Panc1 (cell line): ENCODE data around the gene NKAIN4. TPM values are rescaled to one million over a fixed set of nuclear protein-coding genes. Genes with fewer than 3 reads are reported as not detected.

Experiments used
- ATAC-seq: fragments of 200-7000 bp; cut with Tn5 transposase; 2 replicates; pipeline ENCODE4 v1.9.1; 2020; ENCODE audit warnings: mild to moderate bottlenecking, moderate library complexity
- BruUV-seq: library from RNA; stranded (reverse); fragments of 400-500 nt; replicated peaks from 2 replicates; lab custom pipeline; 2021; lab: Mats Ljungman, UMichigan
- CTCF ChIA-PET: fragments of 300-600 bp; sonication (Branson Sonifier 250); formaldehyde crosslinking; loops from one replicate; lab custom pipeline; 2022; ENCODE audit warnings: antibody characterized with exemption; lab: Charles Lee
- POLR2A ChIA-PET: fragments of 300-600 bp; sonication (Branson Sonifier 250); formaldehyde crosslinking; loops from one replicate; lab custom pipeline; 2022; ENCODE audit warnings: antibody characterized with exemption; lab: Charles Lee
- DNase-seq: peaks from one replicate; pipeline ENCODE4 v3.0.0-alpha.2; 2010; ENCODE audit warnings: low read depth, low spot score
- H3K27ac ChIP-seq: 2 replicates; pipeline ENCODE4 v1.5.1; 2011; ENCODE audit warnings: mild to moderate bottlenecking, low read length, inconsistent platforms
- H3K27me3 ChIP-seq: fragments of 200-500 bp; sonication (Bioruptor generic); 2 replicates; pipeline ENCODE4 v1.6.0; 2014; ENCODE audit warnings: low read length, inconsistent platforms; ENCODE audit not compliant: control insufficient read depth, insufficient read depth
- H3K36me3 ChIP-seq: fragments of 200-500 bp; sonication (Bioruptor generic); 2 replicates; pipeline ENCODE4 v1.5.1; 2014; ENCODE audit warnings: inconsistent platforms, mild to moderate bottlenecking, low read length, moderate library complexity; ENCODE audit not compliant: control insufficient read depth, insufficient read depth
- H3K4me1 ChIP-seq: 2 replicates; pipeline ENCODE4 v1.5.1; 2011; ENCODE audit warnings: inconsistent platforms, mild to moderate bottlenecking, low read length, moderate library complexity; ENCODE audit not compliant: control insufficient read depth, insufficient read depth
- H3K4me3 ChIP-seq, 2 experiments: 2 replicates each; pipeline ENCODE4 v1.5.1; 2011 to 2012; ENCODE audit warnings: low read depth in 2 of 2, low read length in 2 of 2, mild to moderate bottlenecking in 2 of 2, inconsistent platforms in 1 of 2, moderate library complexity in 1 of 2
- H3K9me3 ChIP-seq: fragments of 200-500 bp; sonication (Bioruptor generic); 2 replicates; pipeline ENCODE4 v1.5.1; 2014; ENCODE audit warnings: low read depth, mild to moderate bottlenecking, inconsistent platforms, low read length, moderate library complexity; ENCODE audit not compliant: control insufficient read depth, insufficient read depth
- CTCF ChIP-seq: fragments of 450-650 bp; IDR thresholded peaks from 2 replicates; pipeline ENCODE4 v1.5.1; 2017; ENCODE audit warnings: mild to moderate bottlenecking
- POLR2AphosphoS5 ChIP-seq: IDR thresholded peaks from 2 replicates; pipeline ENCODE4 v1.6.1; 2012; ENCODE audit warnings: mild to moderate bottlenecking, low read depth, low read length, moderate library complexity
- REST ChIP-seq, 2 experiments: IDR thresholded peaks; 2 replicates each; pipeline ENCODE4 v1.6.1; 2011 to 2012; ENCODE audit warnings: low read depth in 2 of 2, control low read depth in 1 of 2, low read length in 1 of 2, mild to moderate bottlenecking in 1 of 2, moderate library complexity in 1 of 2; ENCODE audit not compliant: insufficient read depth in 1 of 2
- SIN3A ChIP-seq: IDR thresholded peaks from 2 replicates; pipeline ENCODE4 v1.6.1; 2012; ENCODE audit warnings: low read depth, mild to moderate bottlenecking, low read length, moderate library complexity, borderline replicate concordance; ENCODE audit not compliant: insufficient read depth
- TCF7L2 ChIP-seq: IDR thresholded peaks from 2 replicates; pipeline ENCODE4 v1.6.1; 2011; ENCODE audit warnings: mild to moderate bottlenecking, low read depth, low read length, inconsistent platforms
- in situ Hi-C: cut with HindIII; loops from 2 replicates; pipeline ENCODE4 v1.10.0; 2016; ENCODE audit warnings: low sequenced_read_pairs, low pct_unique_long_range_greater_than_20kb
- intact Hi-C: fragments of 100-400 bp; cut with micrococcal nuclease; formaldehyde crosslinking; loops from one replicate; pipeline ENCODE4 v1.10.0; 2022; ENCODE audit not compliant: unreplicated experiment
- total RNA-seq: library from RNA; stranded (reverse); gene quantifications from one replicate; pipeline ENCODE4 v1.2.1, GENCODE V29; 2021; ENCODE audit not compliant: unreplicated experiment

NKAIN4 gene
- total RNA-seq, 1 experiment from 2014 or later, result 5.5 TPM

DNA sequence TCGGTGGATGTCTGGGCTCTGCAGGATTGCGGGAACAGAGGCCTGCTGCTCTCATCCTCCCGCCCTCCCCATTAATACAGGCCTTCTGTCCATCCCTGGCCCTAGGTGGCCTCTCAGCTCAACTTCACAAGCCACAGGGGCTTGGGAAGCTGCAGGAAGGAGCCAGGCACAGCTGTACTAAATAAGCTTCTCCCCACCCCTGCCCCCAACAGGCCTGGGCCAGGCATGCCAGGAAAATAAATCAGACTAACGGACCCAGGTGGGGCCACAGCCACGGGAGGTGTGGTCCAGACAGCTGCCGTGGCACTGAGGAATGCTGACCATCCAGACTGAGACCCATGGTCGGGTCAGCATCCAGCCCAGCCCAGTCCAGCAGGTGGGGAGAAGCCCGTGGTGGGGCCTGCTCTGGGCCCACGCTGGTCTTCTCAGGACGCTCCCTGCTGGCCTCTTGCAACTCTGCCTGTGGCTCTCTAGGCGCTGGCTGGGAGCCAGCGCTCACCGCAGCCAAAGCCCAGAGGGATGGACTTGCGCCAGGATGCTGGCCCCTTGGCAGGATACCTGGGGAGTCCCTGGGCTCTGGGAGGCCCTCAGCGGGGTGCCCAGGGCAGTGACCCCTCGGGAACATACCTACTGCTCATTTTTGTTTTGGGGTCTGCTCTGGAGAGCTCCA lies 29.7 kb downstream of the NKAIN4 start:
- ChIA-PET POLR2A (interaction anchor here (1.1 kb wide), 1 partner anchor 10 kb away, joined by 3 read pairs; no protein-coding TSS in a partner anchor), CTCF (interaction anchor here (0.5 to 4.1 kb wide), 15 partner anchors 9 to 594 kb away, joined by 3 to 52 read pairs (median 8); partner anchors contain the start of gene BIRC7)
- H3K4me1 ChIP-seq, result peaks cover 24% of the 10 kb centered on the region
- TF ChIP-seq POLR2AphosphoS5, result peak; percentile 37; the same call in 1 of the 2 replicates
- no peak for TF ChIP-seq TCF7L2
- TF ChIP-seq REST (IDR thresholded peaks at IDR 0.05; ENCODE audit: insufficient read depth in 1 of 2, low read depth in 2 of 2, low read length in 1 of 2), result no peak
- TF ChIP-seq CTCF, result peak; percentile 38
- no peak for TF ChIP-seq SIN3A
- intact Hi-C loops (loop anchor here (5.0 kb wide), 1 partner anchor 68 kb away; the partner anchor contains the start of gene COL20A1), in situ Hi-C loops (loop anchor here (5.0 kb wide), 1 partner anchor 53 kb away; no protein-coding TSS in a partner anchor)
- DNase-seq (no peak), ATAC-seq (peak; percentile 72)
- no TSS peak for BruUV-seq
- H3K27me3 ChIP-seq, result no peaks in the 10 kb centered on the region
- H3K4me3 ChIP-seq, result no peak overlapping the region; a peak in 1 of 4 replicates
- peak overlapping the region; percentile 67 for H3K27ac ChIP-seq
- H3K36me3 ChIP-seq, result no peaks in the 10 kb centered on the region
- no peaks in the 10 kb centered on the region for H3K9me3 ChIP-seq

- H3K27ac ChIP-seq, result peak overlapping the region; percentile 54
- ATAC-seq (no peak; the same call in none of the 2 replicates), DNase-seq (no peak)
- no peaks in the 10 kb centered on the region for H3K9me3 ChIP-seq
- CTCF ChIA-PET, result interaction anchor here (0.5 to 4.1 kb wide), 23 partner anchors 10 to 595 kb away, joined by 3 to 52 read pairs (median 5); partner anchors contain the start of genes ARFGAP1 and BIRC7
- in situ Hi-C loops, result loop anchor here (5.0 kb wide), 1 partner anchor 53 kb away; no protein-coding TSS in a partner anchor
- no TSS peak for BruUV-seq
- H3K36me3 ChIP-seq, result no peaks in the 10 kb centered on the region
- POLR2A ChIA-PET, result interaction anchor here (1.1 kb wide), 1 partner anchor 11 kb away, joined by 3 read pairs; no protein-coding TSS in a partner anchor
- peaks cover 24% of the 10 kb centered on the region for H3K4me1 ChIP-seq
- TF ChIP-seq CTCF (no peak), POLR2AphosphoS5 (no peak), TCF7L2 (no peak), SIN3A (no peak)
- intact Hi-C loops, result loop anchor here (5.0 kb wide), 1 partner anchor 68 kb away; the partner anchor contains the start of gene COL20A1
- H3K4me3 ChIP-seq, result no peak overlapping the region
- H3K27me3 ChIP-seq, result no peaks in the 10 kb centered on the region
Measured at GRCh38 chr20:63223826-63224207, 30.4 kb downstream of the NKAIN4 start.
